ENCODE results near the gene PRKAR2A.
"Not testable (repeated sequence)": the region's sequence is repeated elsewhere in the genome, so short reads cannot be mapped to it uniquely, and the experiment has no call there.

PRKAR2A gene

GRCh38 chr3:48734541-48734940 is 113.1 kb downstream of the PRKAR2A start:
- not testable (repeated sequence) for DNase-seq (ENCODE audit: low read depth in 1 of 2, low spot score in 1 of 2)

GRCh38 chr3:48733752-48734518 is 113.7 kb downstream of the PRKAR2A start:
- DNase-seq (ENCODE audit: low read depth in 1 of 2, low spot score in 1 of 2), result not testable (repeated sequence)

DNA sequence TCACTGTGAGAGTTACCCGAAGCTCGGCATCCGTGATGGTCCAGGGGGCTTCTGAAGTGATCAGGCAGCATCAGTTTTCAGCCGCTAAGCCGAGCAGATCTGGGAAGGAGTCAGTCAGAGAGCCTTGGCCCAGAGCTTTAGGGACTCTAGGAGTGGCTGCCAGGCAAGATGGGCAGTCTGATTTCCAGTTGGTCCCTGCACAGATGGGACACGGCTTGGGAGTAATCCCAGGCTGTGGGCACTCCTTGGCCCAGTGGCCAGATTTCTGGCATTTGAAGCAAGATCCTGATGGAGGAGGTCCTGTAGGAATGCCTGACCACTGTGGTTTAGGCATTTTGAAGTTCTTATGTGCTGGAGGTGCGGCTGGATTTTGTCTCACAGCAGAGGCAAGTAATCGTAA is 120.2 kb downstream of the PRKAR2A start:
- DNase-seq (ENCODE audit: low read depth in 1 of 2, low spot score in 1 of 2), result no peak

DNA sequence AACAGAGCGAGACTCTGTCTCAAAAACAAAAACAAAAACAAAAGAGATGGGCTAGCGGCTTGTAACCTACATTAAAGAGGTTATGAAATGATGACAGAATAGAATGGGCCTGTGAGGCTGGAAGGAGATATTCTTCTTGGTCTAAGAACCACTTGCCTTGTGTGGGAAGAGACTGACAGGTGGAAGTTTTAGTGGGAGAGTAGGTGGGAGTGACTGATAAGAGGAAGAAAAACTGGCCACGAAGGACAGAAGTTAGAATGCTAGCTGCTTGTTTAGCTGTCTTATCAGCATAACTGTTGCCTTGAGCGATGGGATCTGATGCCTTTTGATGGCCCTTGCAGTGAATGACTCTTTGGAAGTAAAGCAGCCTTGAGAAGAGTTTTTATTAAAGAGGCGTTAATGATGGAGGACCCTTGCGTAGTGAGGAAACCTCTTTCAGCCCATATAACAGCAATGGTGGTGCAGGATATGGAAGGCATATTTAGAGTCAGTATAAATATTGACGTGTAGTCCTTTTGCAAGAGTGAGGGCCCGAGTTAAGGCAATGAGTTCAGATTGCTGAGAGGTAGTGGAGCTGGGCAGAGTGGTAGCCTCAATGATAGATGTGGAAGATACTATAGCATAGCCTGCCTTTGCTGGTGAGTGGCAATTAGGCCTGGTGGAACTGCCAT is 122.4 kb downstream of the PRKAR2A start:
- DNase-seq (ENCODE audit: low read depth in 1 of 2, low spot score in 1 of 2), result not testable (repeated sequence)

DNA sequence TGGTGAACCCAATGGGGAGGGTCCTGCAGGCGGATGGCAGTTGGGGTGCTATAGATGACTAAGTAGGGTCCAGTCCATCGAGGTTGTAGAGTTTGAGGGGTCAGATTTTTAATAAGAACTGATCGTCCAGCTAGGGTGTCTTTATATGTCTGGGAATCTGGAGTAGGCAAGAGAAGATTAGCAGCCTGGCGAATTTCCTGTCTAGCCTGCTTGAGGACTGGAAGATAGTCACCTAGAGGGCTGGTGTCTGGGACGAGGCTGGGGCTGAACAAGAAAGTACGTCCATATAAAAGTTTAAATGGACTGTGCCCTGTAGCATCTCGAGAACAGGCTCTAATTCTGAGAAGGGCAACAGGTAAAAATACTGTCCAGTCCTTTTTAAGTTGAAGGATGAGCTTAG is 123.9 kb downstream of the PRKAR2A start:
- DNase-seq (ENCODE audit: low read depth in 1 of 2, low spot score in 1 of 2), result no peak

DNA sequence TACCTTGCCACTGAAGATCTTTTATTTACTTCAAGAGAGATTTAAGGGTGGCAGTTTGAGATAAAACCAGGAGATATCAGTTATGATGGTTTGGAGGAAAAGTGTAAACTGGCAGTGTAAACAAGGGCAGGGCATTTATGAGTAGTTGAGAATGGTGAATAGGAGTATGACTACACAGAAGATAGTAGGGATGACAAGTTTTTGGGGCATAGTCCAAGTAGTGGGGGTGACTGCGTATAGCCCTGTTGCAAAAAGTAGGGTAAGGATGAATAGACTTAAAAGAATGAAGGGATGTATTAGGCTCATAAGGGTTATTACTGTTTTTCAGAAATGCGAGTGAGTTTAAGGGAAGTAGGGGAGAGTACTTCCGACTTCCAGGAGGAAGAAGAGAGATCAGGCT is 124.4 kb downstream of the PRKAR2A start:
- DNase-seq (ENCODE audit: low read depth in 1 of 2, low spot score in 1 of 2), result not testable (repeated sequence)

DNA sequence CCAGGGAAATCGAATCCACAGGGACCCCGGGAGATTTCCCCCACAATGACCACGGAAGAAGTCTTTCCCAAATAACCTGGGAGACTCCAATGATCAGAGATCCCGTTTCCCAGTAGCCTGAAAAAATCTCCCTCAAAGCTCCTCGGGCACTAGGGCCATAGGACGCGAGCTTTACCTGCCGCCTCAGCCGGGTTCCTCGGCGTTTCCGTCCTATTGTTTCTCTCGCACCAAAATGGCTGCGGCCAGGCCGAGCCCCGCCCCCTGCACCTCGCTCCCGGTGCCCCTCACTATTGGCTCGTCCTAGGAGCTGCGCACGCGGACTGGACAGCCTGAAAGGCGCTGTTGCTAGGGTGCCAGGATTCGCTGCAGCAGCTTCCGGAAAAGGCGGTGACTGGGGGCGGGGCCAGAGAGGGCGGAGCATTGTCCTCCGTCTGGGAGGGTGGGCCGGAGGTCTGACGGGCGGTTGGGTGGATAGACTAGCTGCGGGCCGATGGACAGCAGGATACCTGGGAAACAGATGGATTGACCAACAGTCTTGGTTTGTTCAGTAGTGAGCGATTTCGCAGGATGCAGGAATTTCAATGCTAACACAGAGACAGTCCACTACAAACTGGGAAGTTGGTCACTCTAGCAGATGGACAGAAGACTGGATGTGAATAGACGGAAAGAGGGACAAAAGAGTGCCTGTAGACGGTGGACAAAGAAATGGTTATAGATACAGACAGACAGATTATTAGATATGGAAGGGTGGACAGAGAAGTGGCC is 130.5 kb downstream of the PRKAR2A start, which contains the start of gene IP6K2:
TSS of gene IP6K2 (minus strand) at position 240 of the 765 bp plus-strand sequence. CDS start 21,930 bp downstream, outside the sequence.
- peak; percentile 96 to 98 for DNase-seq (ENCODE audit: low read depth in 1 of 2, low spot score in 1 of 2)

GRCh38 chr3:48716508-48716981 is 131.1 kb downstream of the PRKAR2A start:
- DNase-seq (ENCODE audit: low read depth in 1 of 2, low spot score in 1 of 2), result peak in 1 of 2 donors; percentile 6

- DNase-seq (ENCODE audit: low read depth in 1 of 2, low spot score in 1 of 2), result no peak
These were observed 132.4 kb downstream of the PRKAR2A start for GRCh38 chr3:48715174-48715800.

- no peak for DNase-seq (ENCODE audit: low read depth in 1 of 2, low spot score in 1 of 2)
These were observed 135.9 kb downstream of the PRKAR2A start for GRCh38 chr3:48711727-48712126.

GRCh38 chr3:48709051-48709461 is 138.6 kb downstream of the PRKAR2A start:
- no peak for DNase-seq (ENCODE audit: low read depth in 1 of 2, low spot score in 1 of 2)

GRCh38 chr3:48708481-48708889 is 139.2 kb downstream of the PRKAR2A start:
- no peak for DNase-seq (ENCODE audit: low read depth in 1 of 2, low spot score in 1 of 2)

GRCh38 chr3:48707157-48707556 is 140.5 kb downstream of the PRKAR2A start:
- DNase-seq (ENCODE audit: low read depth in 1 of 2, low spot score in 1 of 2), result no peak

DNA sequence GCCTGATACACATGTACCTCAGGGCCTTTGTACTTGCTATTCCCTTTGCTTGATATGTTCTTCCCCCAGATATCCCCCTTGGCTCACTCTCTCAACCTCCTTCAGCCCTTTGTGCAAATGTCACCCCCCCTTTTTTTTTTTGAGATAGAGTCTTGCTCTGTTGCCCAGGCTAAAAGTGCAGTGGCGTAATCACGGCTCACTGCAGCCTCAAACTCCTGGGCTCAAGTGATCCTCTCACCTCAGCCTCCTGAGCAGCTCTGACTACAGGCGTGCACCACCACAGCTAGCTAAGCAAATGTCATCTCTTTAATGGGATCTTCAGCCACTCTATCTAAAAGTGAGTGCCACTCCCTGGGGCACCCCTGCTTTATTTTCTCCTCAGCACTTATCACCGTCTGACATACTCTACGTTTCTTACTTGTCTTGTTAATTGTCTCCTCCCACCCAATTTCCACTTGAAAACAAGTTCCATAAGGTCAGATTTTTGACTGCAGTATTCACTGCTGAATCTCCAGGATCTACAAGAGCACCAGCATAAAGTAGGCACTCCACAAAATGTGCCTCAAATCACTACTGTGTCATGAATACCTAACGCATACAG is 145.3 kb downstream of the PRKAR2A start:
- DNase-seq (ENCODE audit: low read depth in 1 of 2, low spot score in 1 of 2), result no peak

DNA sequence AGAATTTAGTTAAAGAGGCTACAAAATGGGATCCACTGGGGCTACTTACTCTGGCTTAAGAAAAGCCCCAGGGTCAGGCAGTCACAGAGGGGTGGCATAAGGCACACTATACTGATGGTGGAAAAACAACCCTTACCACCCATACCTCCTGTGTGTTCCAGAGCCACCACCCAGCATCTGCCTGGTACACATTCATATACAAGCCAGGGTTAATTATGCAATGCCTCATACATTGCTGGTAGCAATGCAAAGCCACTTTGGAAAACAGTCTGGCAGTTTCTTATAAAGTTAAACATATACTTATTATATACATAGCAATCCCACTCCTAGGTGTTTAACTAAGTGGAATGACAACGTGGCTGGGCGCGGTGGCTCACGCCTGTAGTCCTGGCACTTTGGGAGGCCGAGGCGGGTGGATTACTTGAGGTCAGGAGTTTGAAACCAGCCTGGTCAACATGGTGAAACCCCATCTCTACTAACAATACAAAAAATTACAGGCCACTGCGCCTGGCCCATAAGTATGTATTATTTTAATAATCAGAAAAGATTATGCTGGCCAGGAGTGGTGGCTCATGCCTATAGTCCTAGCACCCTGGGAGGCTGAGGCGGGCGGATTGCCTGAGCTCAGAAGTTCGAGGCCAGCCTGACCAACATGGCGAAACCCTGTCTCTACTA is 146.8 kb downstream of the PRKAR2A start:
- no peak for DNase-seq (ENCODE audit: low read depth in 1 of 2, low spot score in 1 of 2)

DNA sequence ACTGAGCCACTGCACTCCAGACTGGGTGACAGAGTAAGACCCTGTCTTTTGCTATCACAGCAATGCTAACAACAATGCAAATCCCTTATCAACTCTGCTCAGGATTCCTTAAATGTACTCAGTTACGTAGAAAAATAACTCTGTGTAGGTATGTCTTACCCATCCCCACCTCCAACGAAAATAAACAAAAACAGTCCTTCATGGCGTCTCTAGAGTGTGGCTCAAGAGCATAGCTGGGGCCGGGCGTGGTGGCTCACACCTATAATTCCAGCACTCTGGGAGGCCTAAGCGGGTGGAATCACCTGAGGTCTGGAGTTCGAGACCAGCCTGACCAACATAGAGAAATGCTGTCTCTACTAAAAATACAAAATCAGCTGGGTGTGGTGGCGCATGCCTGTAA is 148.8 kb downstream of the PRKAR2A start:
- DNase-seq (ENCODE audit: low read depth in 1 of 2, low spot score in 1 of 2), result no peak

GRCh38 chr3:48697952-48698351 is 149.7 kb downstream of the PRKAR2A start:
- no peak for DNase-seq (ENCODE audit: low read depth in 1 of 2, low spot score in 1 of 2)

- no peak for DNase-seq (ENCODE audit: low read depth in 1 of 2, low spot score in 1 of 2)
These were observed 151.1 kb downstream of the PRKAR2A start for GRCh38 chr3:48696601-48697000.

Data from activated CD4-positive, alpha-beta T cell treated with anti-CD3 and anti-CD28 coated beads, Interleukin-2, amount 50 U/mL, for 24 hours (primary cell).